Body of pancreas (tissue), 4 donors: Measurements from ENCODE around the gene ZNF492. TPM values are rescaled to one million over a fixed set of nuclear protein-coding genes. Genes with fewer than 3 reads are reported as not detected.
"Not testable (repeated sequence)": the region's sequence is repeated elsewhere in the genome, so short reads cannot be mapped to it uniquely, and the experiment has no call there.

Experiments
- ATAC-seq: fragments of 150-250 bp; one replicate; pipeline ENCODE4 v1.9.1; 2016
- DNase-seq, 4 donors: peaks; one replicate each; pipeline ENCODE4 v3.0.0-alpha.2; 2019
- H3K27ac ChIP-seq, 4 donors: fragments of 200-600 bp; sonication (generic); 1 replicate in 3 of 4; 2 replicates in 1 of 4; pipeline versions ENCODE4 v1.5.1 to v1.6.1; 2016 to 2019; ENCODE audit warnings: mild to moderate bottlenecking in 1 of 4, mixed read lengths in 1 of 4, moderate library complexity in 1 of 4
- H3K27me3 ChIP-seq, 2 donors: fragments of 200-600 bp; sonication (generic); one replicate each; pipeline ENCODE4 v1.6.0; 2016; ENCODE audit warnings: mild to moderate bottlenecking in 1 of 2
- H3K36me3 ChIP-seq, 2 donors: fragments of 200-600 bp; sonication (generic); replicated peaks in 1 of 2; 2 replicates each; pipeline ENCODE4 v1.5.1; 2016; ENCODE audit warnings: low read depth in 2 of 2; ENCODE audit not compliant: insufficient read depth in 1 of 2
- H3K4me1 ChIP-seq: fragments of 200-600 bp; sonication (generic); one replicate; pipeline ENCODE4 v1.6.0; 2016
- H3K4me3 ChIP-seq, 2 donors: fragments of 200-600 bp; sonication (generic); 1 replicate in 1 of 2; 2 replicates in 1 of 2; pipeline ENCODE4 v1.5.1; 2016 to 2019
- H3K9me3 ChIP-seq, 3 donors: fragments of 200-600 bp; sonication (generic); 1 replicate in 2 of 3; 2 replicates in 1 of 3; pipeline ENCODE4 v1.5.1; 2016
- POLR2A ChIP-seq, 3 donors: fragments of 450-650 bp; IDR thresholded peaks; one replicate each; pipeline ENCODE4 v1.6.1; 2016; ENCODE audit warnings: antibody characterized with exemption in 3 of 3, mild to moderate bottlenecking in 2 of 3
- WGBS, 2 donors: methylation state at CpG; one replicate each; pipeline ENCODE4 v1.1.5; 2017; 5-methylcytosine and 5-hydroxymethylcytosine counted together
- intact Hi-C: fragments of 100-400 bp; cut with DNase I; formaldehyde crosslinking; loops from one replicate; pipeline ENCODE4 v1.15.1; 2023
- total RNA-seq, 2 donors: library from RNA; depleted of rRNA; stranded (reverse); fragments of >200 nt; gene quantifications; one replicate each; pipeline ENCODE4 v1.1.0, GENCODE V29; 2016
- TF ChIP-seq, protein P1 (sequence below), 7 experiments: fragments of 450-650 bp in 4 of 7; fragments of 200-600 bp in 3 of 7; sonication (generic) in 3 of 7; IDR thresholded peaks; one replicate each; pipeline ENCODE4 v1.5.1; 2016 to 2019; ENCODE audit warnings: antibody characterized with exemption in 7 of 7

The ZNF492 gene
- total RNA-seq, result under 1 TPM; under 0.01 to 0.99 TPM

DNA sequence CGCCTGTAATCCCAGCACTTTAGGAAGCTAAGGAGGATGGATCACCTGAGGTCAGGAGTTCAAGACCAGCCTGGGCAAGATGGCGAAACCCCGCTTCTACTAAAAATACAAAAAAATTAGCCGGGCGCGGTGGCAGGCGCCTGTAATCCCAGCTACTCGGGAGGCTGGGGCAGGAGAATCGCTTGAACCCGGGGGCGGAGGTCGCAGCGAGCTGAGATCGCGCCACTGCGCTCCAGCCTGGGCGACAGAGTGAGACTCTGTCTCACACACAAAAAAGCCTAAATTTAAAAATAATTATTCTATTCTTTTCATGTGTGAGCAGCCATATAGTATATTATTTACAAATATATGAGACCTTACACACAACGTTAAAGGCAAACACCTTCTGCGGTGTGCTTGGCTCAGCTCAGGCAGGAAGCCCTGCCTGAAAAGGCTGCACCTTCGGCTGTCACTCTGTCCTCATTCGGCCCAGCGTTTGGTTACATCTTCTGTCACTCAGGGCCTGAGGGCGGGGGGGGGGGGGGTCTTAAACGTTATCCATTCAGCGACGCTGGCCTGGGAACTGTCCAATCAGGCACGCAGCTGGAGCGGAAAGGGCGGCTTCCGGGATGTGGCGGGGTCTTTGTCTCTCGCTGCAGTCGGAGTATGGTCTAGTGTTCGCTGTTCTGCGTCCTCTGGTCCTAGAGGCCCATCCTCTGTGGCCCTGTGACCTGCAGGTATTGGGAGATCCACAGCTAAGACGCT lies at the start of gene ZNF492:
Gene ZNF492, plus strand, starts transcription at position 619 of the 744 bp plus-strand sequence. CDS start 19,076 bp downstream, outside the sequence.
- H3K27ac ChIP-seq, H3K36me3 ChIP-seq, H3K27me3 ChIP-seq, H3K4me1 ChIP-seq, H3K9me3 ChIP-seq, intact Hi-C loops: not testable (repeated sequence)
- ATAC-seq, result peak; percentile 99
- WGBS, 2 donors, result 2 to 41% methylated on average over 19 to 36 of the region's 36 CpGs
- H3K4me3 ChIP-seq, result peak within 1 kb of the TSS; percentile 34 to 61
- peak; percentile 78 to 91 (median 88) for DNase-seq

DNA sequence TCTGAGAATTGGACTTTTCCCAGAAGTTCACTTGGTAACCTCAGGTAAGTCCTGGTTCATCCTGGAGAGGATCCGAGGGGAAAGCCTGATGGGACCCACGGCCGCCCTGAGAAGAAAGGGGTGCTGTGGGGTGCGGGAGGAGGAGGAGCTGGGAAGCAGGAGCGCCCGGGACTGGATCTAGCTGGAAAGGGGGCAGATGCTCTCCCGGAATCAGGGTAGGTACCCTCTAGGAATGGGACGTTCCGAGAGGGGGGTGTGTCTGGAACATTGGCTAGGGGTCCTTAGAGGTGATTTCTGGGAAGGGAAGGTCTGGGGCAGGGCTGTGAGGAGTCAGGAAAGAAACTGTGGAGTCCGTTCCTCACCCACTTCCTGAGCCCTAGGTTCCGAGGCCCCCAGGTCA lies 38.7 kb upstream of the ZNF492 start:
- Histone ChIP-seq H3K4me3 (no peak overlapping the region), H3K27ac (no peak overlapping the region), H3K27me3 (no peaks in the 10 kb centered on the region), H3K9me3 (no peaks in the 10 kb centered on the region), H3K36me3 (no peaks in the 10 kb centered on the region), H3K4me1 (no peaks in the 10 kb centered on the region)
- TF ChIP-seq POLR2A (IDR thresholded peaks at IDR 0.05), result no peak
- DNase-seq (no peak), ATAC-seq (no peak)
- 50 to 55% methylated on average over 11 of the region's 11 CpGs for WGBS, 2 donors
- intact Hi-C loops, result no loop called here

DNA sequence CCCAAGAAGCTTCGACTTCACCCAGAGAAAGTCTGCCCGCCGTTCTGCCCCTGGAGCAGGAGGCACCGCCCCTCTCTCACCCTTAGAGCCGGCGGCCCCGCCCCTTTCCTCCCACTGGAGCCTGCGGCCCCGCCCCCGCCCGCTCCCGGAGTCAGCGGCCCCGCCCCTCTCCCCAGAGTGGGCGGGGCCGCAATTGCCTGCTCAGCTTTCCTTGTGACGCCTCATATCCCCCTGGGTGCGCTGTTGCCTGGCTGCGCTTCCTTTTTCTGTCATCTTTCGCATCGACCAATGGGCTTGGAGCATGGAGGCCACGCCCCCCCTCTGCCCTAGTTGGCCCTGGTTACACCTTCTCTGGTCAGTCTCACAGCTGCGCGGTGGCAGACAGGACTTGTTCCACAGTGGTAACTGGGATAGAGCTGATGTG lies 38.2 kb upstream of the ZNF492 start:
- H3K36me3 ChIP-seq, result no peaks in the 10 kb centered on the region
- no peaks in the 10 kb centered on the region for H3K27me3 ChIP-seq
- H3K4me1 ChIP-seq, result no peaks in the 10 kb centered on the region
- H3K4me3 ChIP-seq, result no peak overlapping the region
- WGBS, 2 donors, result 15% methylated on average over 4 to 24 of the region's 24 CpGs
- no peak for TF ChIP-seq POLR2A (IDR thresholded peaks at IDR 0.05)
- TF ChIP-seq, protein P1, sequence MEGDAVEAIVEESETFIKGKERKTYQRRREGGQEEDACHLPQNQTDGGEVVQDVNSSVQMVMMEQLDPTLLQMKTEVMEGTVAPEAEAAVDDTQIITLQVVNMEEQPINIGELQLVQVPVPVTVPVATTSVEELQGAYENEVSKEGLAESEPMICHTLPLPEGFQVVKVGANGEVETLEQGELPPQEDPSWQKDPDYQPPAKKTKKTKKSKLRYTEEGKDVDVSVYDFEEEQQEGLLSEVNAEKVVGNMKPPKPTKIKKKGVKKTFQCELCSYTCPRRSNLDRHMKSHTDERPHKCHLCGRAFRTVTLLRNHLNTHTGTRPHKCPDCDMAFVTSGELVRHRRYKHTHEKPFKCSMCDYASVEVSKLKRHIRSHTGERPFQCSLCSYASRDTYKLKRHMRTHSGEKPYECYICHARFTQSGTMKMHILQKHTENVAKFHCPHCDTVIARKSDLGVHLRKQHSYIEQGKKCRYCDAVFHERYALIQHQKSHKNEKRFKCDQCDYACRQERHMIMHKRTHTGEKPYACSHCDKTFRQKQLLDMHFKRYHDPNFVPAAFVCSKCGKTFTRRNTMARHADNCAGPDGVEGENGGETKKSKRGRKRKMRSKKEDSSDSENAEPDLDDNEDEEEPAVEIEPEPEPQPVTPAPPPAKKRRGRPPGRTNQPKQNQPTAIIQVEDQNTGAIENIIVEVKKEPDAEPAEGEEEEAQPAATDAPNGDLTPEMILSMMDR (IDR thresholded peaks at IDR 0.05), result no peak
- peak in 3 of 4 donors; percentile 19 to 72 (median 30) for DNase-seq
- intact Hi-C loops, result no loop called here
- peak; percentile 35 for ATAC-seq
- no peaks in the 10 kb centered on the region for H3K9me3 ChIP-seq
- no peak overlapping the region for H3K27ac ChIP-seq

DNA sequence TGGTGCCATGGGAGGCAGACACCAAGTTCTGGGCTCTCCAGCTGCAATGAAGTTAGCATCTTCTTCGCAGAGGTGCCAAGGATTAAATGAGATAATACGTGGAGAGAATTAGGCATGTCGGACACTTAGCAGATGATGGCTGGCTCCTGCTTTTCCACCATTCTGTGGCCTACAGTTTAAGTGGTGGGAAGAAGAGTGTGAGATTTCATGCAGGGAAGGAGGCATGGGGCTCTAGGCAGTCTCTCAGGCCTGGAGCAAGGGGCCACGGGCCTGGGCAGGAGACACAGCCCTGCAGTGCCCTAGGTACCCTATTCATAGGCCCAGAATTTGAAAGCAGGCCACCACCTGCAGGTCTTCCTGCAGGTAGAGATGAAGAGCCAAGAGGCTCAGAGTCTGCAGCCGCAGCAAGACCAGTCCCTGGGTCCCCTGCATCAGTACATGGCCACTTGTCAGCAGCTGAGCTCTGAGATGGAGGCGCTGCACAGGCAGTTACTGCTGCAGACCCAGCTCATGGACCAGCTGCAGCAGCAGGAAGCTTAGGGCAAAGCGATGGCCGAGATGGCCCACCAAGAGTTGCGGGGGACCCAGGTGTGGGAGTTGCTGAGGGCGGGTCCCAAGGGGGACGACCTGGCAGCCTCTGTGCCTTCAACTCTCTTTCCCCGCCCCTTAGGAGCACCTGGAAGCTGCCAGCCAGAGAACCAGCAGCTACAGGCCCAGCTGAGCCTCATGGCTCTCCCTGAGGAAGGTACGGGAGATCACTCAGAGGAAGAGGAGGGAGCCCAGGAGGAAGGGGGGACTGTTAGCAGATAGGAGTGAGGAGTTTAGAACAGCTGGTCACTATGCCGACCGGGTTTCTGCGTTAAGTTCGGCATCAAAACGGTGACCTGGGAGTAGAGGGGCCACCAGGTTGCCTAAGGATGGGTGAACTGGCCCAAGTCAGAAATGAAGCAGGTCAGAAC lies 33.2 kb upstream of the ZNF492 start:
- Histone ChIP-seq H3K4me3 (no peak overlapping the region), H3K27me3 (no peaks in the 10 kb centered on the region), H3K27ac (no peak overlapping the region), H3K36me3 (no peaks in the 10 kb centered on the region), H3K9me3 (no peaks in the 10 kb centered on the region), H3K4me1 (no peaks in the 10 kb centered on the region)
- ATAC-seq (no peak), DNase-seq (no peak)
- 66 to 70% methylated on average over 14 to 18 of the region's 18 CpGs for WGBS, 2 donors
- intact Hi-C loops, result no loop called here
- TF ChIP-seq, protein P1 (IDR thresholded peaks at IDR 0.05), result no peak
- TF ChIP-seq POLR2A (IDR thresholded peaks at IDR 0.05), result no peak

DNA sequence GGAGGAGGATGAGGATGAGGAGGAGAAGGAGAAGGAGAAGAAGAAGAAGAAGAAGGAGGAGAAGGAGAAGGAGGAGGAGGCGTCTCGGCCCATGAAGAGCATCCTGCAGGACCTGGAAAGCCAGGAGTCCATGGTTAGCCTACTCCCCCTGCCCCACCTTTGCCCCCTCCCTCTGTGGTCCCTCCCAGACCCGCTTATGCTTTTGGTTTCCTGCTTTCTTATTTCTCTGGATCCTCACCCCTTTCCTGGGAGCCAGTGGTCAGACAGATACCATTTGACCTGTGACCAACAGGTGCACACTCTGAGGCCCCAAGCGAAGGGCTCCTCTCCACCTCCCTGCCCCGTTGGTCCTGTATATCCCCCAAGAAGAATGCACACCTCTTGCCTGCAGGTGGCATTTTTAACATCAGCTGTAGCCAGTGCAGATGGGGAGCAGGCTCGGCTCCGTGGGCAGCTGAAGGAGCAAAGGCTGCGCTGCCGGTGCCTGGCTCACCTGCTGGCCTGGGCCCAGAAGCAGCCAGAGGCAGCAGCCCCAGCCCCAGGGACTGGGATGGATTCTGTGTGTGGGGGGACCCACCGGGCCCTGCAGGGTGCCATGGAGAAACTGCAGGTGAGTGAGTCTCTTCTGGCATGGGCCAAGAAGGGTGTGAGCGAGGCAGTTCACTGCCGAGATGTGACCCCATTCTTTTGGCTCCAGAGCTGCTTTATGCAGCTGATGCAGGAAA lies 32.1 kb upstream of the ZNF492 start:
- 72 to 77% methylated on average over 10 to 12 of the region's 12 CpGs for WGBS, 2 donors
- no peaks in the 10 kb centered on the region for H3K9me3 ChIP-seq

More for the DNA sequence above, 32.1 kb upstream of the ZNF492 start:
- Histone ChIP-seq H3K4me1 (no peaks in the 10 kb centered on the region), H3K27ac (no peak overlapping the region), H3K36me3 (no peaks in the 10 kb centered on the region), H3K27me3 (no peaks in the 10 kb centered on the region), H3K4me3 (no peak overlapping the region)
- intact Hi-C loops, result no loop called here
- no peak for DNase-seq
- no peak for TF ChIP-seq POLR2A (IDR thresholded peaks at IDR 0.05)
- TF ChIP-seq, protein P1 (IDR thresholded peaks at IDR 0.05), result no peak
- no peak for ATAC-seq
